ENCODE measurements around the gene EZH1.

The EZH1 gene

DNA sequence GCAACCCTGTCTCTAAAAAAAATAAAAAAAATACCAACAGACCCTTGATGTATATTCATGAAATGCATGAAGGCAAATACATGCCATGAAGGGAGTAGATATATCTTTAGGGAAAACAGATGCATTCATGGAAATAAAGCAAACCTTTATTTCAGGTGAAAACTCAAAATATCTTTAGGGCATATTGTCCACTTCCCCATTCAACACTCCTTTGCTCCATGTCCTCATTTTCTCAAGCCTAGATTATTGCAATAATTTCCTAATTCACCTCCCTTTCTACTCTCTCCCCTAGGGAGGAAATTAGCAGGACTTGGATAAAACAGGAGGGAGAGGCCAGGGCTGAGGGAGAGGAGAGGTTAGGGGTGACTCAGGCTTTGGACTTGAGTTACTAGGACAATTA, 22.7 kb upstream of the EZH1 start:
- TF ChIP-seq, protein P1, sequence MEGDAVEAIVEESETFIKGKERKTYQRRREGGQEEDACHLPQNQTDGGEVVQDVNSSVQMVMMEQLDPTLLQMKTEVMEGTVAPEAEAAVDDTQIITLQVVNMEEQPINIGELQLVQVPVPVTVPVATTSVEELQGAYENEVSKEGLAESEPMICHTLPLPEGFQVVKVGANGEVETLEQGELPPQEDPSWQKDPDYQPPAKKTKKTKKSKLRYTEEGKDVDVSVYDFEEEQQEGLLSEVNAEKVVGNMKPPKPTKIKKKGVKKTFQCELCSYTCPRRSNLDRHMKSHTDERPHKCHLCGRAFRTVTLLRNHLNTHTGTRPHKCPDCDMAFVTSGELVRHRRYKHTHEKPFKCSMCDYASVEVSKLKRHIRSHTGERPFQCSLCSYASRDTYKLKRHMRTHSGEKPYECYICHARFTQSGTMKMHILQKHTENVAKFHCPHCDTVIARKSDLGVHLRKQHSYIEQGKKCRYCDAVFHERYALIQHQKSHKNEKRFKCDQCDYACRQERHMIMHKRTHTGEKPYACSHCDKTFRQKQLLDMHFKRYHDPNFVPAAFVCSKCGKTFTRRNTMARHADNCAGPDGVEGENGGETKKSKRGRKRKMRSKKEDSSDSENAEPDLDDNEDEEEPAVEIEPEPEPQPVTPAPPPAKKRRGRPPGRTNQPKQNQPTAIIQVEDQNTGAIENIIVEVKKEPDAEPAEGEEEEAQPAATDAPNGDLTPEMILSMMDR (IDR thresholded peaks at IDR 0.05; ENCODE audit: insufficient read depth, low read depth, low read length, missing control alignments) = no peak
- H3K4me3 ChIP-seq (ENCODE audit: low read depth, low read length) = no peak overlapping the region
- DNase-seq (ENCODE audit: low read depth) = no peak

DNA sequence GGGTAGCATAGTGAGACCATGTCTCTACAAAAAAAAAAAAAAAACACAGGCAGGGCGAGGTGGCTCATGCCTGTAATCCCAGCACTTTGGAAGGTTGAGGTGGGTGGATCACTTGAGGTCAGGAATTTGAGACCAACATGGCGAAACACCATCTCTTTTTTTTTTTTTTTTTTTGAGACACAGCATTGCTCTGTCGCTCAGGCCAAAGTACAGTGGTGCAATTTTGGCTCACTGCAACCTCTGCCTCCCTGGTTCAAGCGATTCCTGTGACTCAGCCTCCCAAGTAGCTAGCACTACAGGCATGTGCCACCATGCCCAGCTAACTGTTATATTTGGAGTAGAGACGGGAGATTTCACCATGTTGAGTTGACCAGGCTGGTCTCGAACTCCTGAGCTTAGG, 21.3 kb upstream of the EZH1 start:
- TF ChIP-seq, protein P1 (IDR thresholded peaks at IDR 0.05; ENCODE audit: insufficient read depth, low read depth, low read length, missing control alignments) = no peak
- no peak for DNase-seq (ENCODE audit: low read depth)
- no peak overlapping the region for H3K4me3 ChIP-seq (ENCODE audit: low read depth, low read length)

DNA sequence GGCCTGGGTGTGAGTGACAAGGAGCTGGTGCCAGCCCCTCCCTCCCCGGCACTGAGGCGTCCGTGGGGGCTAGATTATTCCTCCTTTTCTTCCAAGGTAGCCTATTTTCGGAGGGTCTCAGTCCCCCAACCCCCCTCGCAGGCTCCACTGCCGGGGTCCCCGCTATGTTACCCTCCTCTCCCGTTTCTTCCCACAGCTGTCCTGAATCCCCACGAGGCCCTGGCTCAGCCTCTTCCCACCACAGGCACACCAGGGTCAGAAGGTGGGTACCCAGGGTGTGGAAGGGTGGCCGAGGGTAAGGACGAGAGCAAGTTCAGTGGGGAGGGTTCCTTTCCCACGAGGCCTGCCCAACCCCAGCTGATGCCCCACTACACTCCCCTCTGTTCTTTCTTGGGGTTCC, 16.8 kb upstream of the EZH1 start:
- H3K4me3 ChIP-seq (ENCODE audit: low read depth, low read length) = no peak overlapping the region; the same call in 1 of the 2 replicates
- TF ChIP-seq, protein P1 (IDR thresholded peaks at IDR 0.05; ENCODE audit: insufficient read depth, low read depth, low read length, missing control alignments) = no peak
- DNase-seq (ENCODE audit: low read depth) = no peak

DNA sequence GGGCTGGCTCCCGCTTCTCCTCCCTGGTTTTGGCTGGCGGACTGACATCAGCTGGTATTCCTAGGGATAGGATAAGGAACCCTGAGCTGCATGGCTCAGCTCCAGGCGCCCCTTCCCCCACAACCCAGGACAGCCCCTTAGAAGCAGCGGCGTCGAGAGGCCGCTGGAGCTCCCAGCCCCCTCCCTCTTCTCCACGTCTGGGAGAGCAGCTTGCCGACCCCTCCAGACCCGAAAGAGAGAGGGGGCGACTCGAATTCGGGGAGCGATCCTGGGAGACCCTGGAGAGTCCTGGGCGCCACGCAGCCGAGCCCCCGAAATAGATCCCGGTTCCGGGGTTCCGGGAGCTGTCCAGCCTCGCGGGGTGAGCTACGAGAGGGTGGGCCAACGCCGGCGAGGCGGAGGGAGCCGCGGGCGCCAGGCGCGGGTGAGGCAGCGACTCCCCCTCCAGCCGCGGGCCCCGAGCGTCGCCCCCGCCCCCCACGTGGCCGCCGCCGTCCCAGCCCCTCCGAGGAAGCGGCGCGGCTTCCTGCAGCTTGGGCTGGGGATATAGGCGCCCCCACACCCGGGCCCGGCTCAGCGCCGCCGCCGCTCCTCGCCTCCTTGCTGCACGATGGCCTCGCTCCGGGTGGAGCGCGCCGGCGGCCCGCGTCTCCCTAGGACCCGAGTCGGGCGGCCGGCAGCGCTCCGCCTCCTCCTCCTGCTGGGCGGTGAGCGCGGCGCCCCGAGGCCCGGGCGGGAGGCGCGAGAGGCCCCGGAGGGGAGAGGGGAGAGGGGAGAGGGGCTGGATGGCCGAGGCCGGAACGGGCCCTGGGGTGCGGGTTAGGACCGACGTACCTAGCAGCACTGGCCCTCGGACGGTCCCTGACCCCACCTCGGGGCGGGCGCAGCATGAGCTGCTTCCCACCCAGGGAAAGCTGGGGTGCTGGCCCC, 16.1 kb upstream of the EZH1 start, which contains the start of gene RAMP2:
Gene RAMP2 (plus strand): TSS at position 576 of the 930 bp plus-strand sequence. CDS start 35 bp downstream, at position 611.
- DNase-seq (ENCODE audit: low read depth) = peak; percentile 32
- TF ChIP-seq, protein P1 (IDR thresholded peaks at IDR 0.05; ENCODE audit: insufficient read depth, low read depth, low read length, missing control alignments) = no peak
- peak within 1 kb of the TSS; percentile 40 for H3K4me3 ChIP-seq (ENCODE audit: low read depth, low read length)

DNA sequence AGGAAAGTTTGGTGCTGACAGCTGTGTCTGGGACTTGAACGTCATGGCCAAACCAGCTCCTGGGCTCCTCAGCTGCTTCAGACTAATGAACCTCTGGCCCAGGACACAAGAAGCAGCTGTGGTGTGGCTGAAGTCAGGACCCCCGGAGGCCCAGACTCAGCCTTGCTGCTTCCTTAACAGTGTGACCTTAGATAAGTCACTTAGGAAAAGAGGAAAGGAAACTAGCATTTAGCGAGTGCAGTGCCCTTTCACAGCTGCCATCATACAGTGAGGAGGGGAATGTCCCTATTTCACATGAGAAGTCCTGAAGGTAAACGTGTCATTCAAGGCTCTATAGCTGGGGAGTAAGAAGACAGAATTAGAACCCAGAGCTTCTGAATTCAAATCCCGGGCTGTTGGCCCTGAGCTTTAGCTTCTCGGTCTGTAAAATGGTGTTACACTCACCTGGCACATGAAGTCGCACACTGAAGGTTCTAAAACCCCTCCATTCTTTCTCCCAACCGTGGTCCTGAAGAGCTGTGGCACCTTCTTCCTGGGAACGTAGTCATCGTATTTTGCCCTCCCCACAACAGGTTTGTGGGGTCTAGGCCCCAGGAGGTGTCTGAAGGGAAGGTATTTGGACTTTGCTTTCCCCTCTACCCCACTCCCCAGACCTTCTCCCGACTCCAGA, 15.3 kb upstream of the EZH1 start:
- no peak overlapping the region for H3K4me3 ChIP-seq (ENCODE audit: low read depth, low read length)
- TF ChIP-seq, protein P1 (IDR thresholded peaks at IDR 0.05; ENCODE audit: insufficient read depth, low read depth, low read length, missing control alignments) = no peak
- peak; percentile 62 for DNase-seq (ENCODE audit: low read depth)

DNA sequence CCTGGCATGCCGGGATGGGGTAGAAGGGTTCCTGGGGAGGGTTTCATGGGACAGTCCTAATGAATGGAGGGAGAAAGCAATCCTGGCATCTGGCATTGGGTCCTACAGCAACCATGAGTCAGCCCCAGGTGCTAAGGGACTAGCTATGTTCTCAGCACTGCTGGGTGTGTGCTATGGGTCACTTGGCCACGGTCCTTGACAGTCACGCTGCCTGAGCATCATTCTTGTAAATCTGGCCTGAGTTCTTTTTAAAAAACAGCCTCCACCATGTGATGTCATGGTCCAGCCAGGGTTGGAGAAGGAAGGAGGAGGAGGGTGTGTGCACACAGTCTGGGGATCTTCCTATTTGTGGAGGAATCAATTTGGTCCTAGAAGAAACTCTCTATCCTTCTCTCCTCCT, 9.9 kb upstream of the EZH1 start:
- H3K4me3 ChIP-seq (ENCODE audit: low read depth, low read length) = no peak overlapping the region
- TF ChIP-seq, protein P1 (IDR thresholded peaks at IDR 0.05; ENCODE audit: insufficient read depth, low read depth, low read length, missing control alignments) = no peak
- no peak for DNase-seq (ENCODE audit: low read depth)
